ENCODE data around the gene SLIT3. TPM values are rescaled to one million over a fixed set of nuclear protein-coding genes. Genes with fewer than 3 reads are reported as not detected.

Gene SLIT3
- total RNA-seq, 1 experiment from 2014 or later, result 0.10 TPM

DNA sequence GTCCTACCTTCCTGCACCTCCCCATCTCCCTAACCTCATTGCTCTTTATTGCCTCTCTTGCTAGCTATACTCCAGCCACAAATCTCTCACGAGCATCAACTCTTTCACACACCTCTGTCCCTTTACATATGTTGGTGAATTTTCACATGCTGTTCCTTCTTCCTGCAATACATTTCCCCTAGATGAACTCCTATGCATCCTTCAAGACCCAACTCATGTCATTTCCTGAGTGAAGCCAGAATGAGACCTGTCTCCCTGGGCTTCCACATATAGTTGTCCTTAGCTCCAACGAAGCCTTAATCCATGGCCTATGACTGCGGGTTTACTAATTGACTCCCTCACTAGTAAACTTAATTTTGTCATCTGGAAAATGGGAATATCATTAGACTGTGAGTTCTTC, 424.5 kb downstream of the SLIT3 start:
- no peaks in the 10 kb centered on the region for H3K9me2 ChIP-seq (ENCODE audit: insufficient read depth)
- ChIA-PET POLR2A (no interaction called here), RAD21 (ENCODE audit: low non-redundant PET in 1 of 2, low total read pairs in 2 of 2, uncharacterized antibody in 2 of 2, unreplicated experiment in 2 of 2) (no interaction called here), CTCF (no interaction called here)
- no peaks in the 10 kb centered on the region for H3K79me2 ChIP-seq (ENCODE audit: insufficient read depth, low read length)
- H4K20me1 ChIP-seq (ENCODE audit: insufficient read depth), result no peaks in the 10 kb centered on the region
- TF ChIP-seq, protein P1, sequence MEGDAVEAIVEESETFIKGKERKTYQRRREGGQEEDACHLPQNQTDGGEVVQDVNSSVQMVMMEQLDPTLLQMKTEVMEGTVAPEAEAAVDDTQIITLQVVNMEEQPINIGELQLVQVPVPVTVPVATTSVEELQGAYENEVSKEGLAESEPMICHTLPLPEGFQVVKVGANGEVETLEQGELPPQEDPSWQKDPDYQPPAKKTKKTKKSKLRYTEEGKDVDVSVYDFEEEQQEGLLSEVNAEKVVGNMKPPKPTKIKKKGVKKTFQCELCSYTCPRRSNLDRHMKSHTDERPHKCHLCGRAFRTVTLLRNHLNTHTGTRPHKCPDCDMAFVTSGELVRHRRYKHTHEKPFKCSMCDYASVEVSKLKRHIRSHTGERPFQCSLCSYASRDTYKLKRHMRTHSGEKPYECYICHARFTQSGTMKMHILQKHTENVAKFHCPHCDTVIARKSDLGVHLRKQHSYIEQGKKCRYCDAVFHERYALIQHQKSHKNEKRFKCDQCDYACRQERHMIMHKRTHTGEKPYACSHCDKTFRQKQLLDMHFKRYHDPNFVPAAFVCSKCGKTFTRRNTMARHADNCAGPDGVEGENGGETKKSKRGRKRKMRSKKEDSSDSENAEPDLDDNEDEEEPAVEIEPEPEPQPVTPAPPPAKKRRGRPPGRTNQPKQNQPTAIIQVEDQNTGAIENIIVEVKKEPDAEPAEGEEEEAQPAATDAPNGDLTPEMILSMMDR (IDR thresholded peaks at IDR 0.05 in 2 of 3, conservative IDR thresholded peaks at IDR 0.05 in 1 of 3; ENCODE audit: borderline replicate concordance in 1 of 3, insufficient read depth in 1 of 3, low read depth in 2 of 3, low read length in 2 of 3), result no peak
- TF ChIP-seq EZH2phosphoT487 (IDR thresholded peaks at IDR 0.05; ENCODE audit: borderline replicate concordance) (no peak), POLR2A (IDR thresholded peaks at IDR 0.05; ENCODE audit: borderline replicate concordance, extremely low read depth, insufficient read depth, insufficient read length) (no peak), TCF7L2 (IDR thresholded peaks at IDR 0.05; ENCODE audit: borderline replicate concordance, extremely low read depth, insufficient read depth, insufficient read length) (no peak), YY1 (IDR thresholded peaks at IDR 0.05; ENCODE audit: extremely low read depth, insufficient replicate concordance, low read depth, low read length) (no peak), RAD21 (IDR thresholded peaks at IDR 0.05; ENCODE audit: low read depth) (no peak), SRF (IDR thresholded peaks at IDR 0.05; ENCODE audit: low read depth) (no peak), FOSL1 (IDR thresholded peaks at IDR 0.05; ENCODE audit: low read depth) (no peak), SIN3A (IDR thresholded peaks at IDR 0.05; ENCODE audit: low read depth) (no peak), EZH2 (IDR thresholded peaks at IDR 0.05) (no peak), EGR1 (IDR thresholded peaks at IDR 0.05; ENCODE audit: low read depth) (no peak), ZNF274 (IDR thresholded peaks at IDR 0.05; ENCODE audit: low read depth, low read length) (no peak), SP1 (IDR thresholded peaks at IDR 0.05; ENCODE audit: low read depth) (no peak), CEBPB (IDR thresholded peaks at IDR 0.05; ENCODE audit: low read depth) (no peak), CBX3 (IDR thresholded peaks at IDR 0.05; ENCODE audit: low read depth) (no peak)
- TF ChIP-seq, protein P2, sequence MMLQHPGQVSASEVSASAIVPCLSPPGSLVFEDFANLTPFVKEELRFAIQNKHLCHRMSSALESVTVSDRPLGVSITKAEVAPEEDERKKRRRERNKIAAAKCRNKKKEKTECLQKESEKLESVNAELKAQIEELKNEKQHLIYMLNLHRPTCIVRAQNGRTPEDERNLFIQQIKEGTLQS (IDR thresholded peaks at IDR 0.05), result no peak
- TF ChIP-seq, protein P3, sequence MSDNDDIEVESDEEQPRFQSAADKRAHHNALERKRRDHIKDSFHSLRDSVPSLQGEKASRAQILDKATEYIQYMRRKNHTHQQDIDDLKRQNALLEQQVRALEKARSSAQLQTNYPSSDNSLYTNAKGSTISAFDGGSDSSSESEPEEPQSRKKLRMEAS (IDR thresholded peaks at IDR 0.05), result no peak
- TF ChIP-seq, protein P4, sequence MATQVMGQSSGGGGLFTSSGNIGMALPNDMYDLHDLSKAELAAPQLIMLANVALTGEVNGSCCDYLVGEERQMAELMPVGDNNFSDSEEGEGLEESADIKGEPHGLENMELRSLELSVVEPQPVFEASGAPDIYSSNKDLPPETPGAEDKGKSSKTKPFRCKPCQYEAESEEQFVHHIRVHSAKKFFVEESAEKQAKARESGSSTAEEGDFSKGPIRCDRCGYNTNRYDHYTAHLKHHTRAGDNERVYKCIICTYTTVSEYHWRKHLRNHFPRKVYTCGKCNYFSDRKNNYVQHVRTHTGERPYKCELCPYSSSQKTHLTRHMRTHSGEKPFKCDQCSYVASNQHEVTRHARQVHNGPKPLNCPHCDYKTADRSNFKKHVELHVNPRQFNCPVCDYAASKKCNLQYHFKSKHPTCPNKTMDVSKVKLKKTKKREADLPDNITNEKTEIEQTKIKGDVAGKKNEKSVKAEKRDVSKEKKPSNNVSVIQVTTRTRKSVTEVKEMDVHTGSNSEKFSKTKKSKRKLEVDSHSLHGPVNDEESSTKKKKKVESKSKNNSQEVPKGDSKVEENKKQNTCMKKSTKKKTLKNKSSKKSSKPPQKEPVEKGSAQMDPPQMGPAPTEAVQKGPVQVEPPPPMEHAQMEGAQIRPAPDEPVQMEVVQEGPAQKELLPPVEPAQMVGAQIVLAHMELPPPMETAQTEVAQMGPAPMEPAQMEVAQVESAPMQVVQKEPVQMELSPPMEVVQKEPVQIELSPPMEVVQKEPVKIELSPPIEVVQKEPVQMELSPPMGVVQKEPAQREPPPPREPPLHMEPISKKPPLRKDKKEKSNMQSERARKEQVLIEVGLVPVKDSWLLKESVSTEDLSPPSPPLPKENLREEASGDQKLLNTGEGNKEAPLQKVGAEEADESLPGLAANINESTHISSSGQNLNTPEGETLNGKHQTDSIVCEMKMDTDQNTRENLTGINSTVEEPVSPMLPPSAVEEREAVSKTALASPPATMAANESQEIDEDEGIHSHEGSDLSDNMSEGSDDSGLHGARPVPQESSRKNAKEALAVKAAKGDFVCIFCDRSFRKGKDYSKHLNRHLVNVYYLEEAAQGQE (IDR thresholded peaks at IDR 0.05; ENCODE audit: low read depth), result no peak
- BruUV-seq (replicated peaks), result no TSS peak
- H3K27me3 ChIP-seq (ENCODE audit: insufficient read depth, low read length), result peaks cover 80% of the 10 kb centered on the region
- no peaks in the 10 kb centered on the region for H3K36me3 ChIP-seq (ENCODE audit: control insufficient read depth in 1 of 2, insufficient read depth in 2 of 2, low read length in 2 of 2)
- H3K4me3 ChIP-seq (replicated peaks in 1 of 2; ENCODE audit: low read depth in 1 of 2, low read length in 2 of 2), result no peak overlapping the region
- H3K4me1 ChIP-seq (ENCODE audit: control insufficient read depth in 1 of 2, insufficient read depth in 2 of 2, low read length in 2 of 2), result no peaks in the 10 kb centered on the region
- intact Hi-C loops (cut with micrococcal nuclease), result no loop called here
- DNase-seq (ENCODE audit: low read depth, low spot score) (no peak), ATAC-seq (no peak)
- H2AFZ ChIP-seq (ENCODE audit: low read depth, low read length, poor library complexity, severe bottlenecking), result no peak overlapping the region
- no peaks in the 10 kb centered on the region for H3K9me3 ChIP-seq (ENCODE audit: control insufficient read depth in 1 of 2, insufficient read depth in 1 of 2, low read depth in 1 of 2, low read length in 2 of 2)
- H3K27ac ChIP-seq (ENCODE audit: low read depth, low read length), result no peak overlapping the region
- H3K4me2 ChIP-seq (ENCODE audit: low read length), result no peak overlapping the region
- H3K9ac ChIP-seq (ENCODE audit: low read length), result no peak overlapping the region

Measured in HCT116 (cell line).